WTC11 (cell line): ENCODE data around the gene DKC1.

Source experiments
- CTCF ChIP-seq: fragments of 200-600 bp; IDR thresholded peaks from 2 replicates; pipeline ENCODE4 v1.8.0; 2022; ENCODE audit warnings: antibody characterized with exemption
- E2F5 ChIP-seq: sonication (generic); formaldehyde crosslinking; IDR thresholded peaks from 2 replicates; pipeline ENCODE4 v1.8.1; 2022; ENCODE audit warnings: mild to moderate bottlenecking, moderate library complexity, missing genetic modification reagents

GRCh38 chrX:154717824-154718223 lies 44.8 kb upstream of the DKC1 start:
- TF ChIP-seq CTCF (no peak), E2F5 (no peak)
